Smooth muscle cell of the pulmonary artery (primary cell): ENCODE data around the gene UQCRC2. TPM values are rescaled to one million over a fixed set of nuclear protein-coding genes. Genes with fewer than 3 reads are reported as not detected.

Experiments
- total RNA-seq: library from RNA; depleted of rRNA; stranded (reverse); fragments of >200 nt; gene quantifications from 2 replicates; pipeline ENCODE4 v1.2.3, GENCODE V29; 2014

The UQCRC2 gene
- 143 and 156 TPM in 2 replicates for total RNA-seq

DNA sequence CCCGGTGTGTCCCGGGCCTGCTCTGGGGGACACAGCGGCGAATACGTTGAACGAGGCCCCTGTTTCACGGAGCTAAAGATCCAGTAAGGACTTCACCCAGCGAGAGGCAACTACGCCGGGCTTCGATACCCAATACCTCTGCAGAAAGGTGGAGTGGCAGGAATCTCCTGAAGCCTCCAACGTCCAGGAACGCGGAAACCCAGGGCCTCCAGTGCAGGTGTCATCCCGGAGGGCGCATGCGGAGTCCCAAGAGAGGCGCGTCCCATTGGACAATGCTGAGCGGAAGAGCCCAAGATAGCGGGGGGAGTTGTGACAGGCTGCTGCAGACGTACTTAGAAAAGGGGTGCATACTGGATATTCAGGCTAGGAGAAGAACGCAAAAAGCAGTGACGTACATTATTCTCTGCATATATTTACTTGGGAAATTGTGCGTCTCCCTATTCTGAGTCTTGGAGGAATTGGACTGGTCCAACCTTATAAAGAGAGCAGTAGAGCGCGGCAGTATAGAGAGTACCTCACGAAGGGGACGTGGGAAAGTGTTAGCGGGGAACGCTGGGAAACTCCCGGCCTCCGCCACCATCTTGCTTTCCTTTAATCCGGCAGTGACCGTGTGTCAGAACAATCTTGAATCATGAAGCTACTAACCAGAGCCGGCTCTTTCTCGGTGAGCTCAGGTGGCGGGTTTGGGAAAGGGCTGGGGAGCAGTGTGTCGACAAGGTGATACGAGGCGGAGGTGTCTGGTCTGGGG is at the start of gene UQCRC2:
TSS of gene UQCRC2 (plus strand) at position 569 of the 748 bp plus-strand sequence. CDS start at position 632, 63 bp downstream.

GRCh38 chr16:22007509-22008214 is 54.5 kb downstream of the UQCRC2 start, which contains the start of gene MOSMO:
TSS of gene MOSMO (plus strand) at chr16:22008111. CDS start at chr16:22008302, 191 bp downstream.

Other genes starting within 250 kb of the UQCRC2 start
- 30.2 and 53.8 TPM in 2 replicates for gene NPIPB4, start 95.6 kb upstream of the UQCRC2 start, total RNA-seq
- gene PDZD9, start 47.8 kb downstream of the UQCRC2 start, total RNA-seq: not detected in 2 replicates
- gene MOSMO, start 54.8 kb downstream of the UQCRC2 start, total RNA-seq: 13.7 and 14.7 TPM in 2 replicates
- under 0.01 and 0.03 TPM in 2 replicates for gene VWA3A, start 139.2 kb downstream of the UQCRC2 start, total RNA-seq
- not detected in 2 replicates for gene SDR42E2, start 209.1 kb downstream of the UQCRC2 start, total RNA-seq